ENCODE data around the gene CFAP65.
A peak's percentile ranks its signal among the peaks of the same experiment; 100 is the strongest.

The CFAP65 gene

GRCh38 chr2:218963601-218964000, 77.7 kb downstream of the CFAP65 start:
- H3K4me3 ChIP-seq (ENCODE audit: low read length): no peak overlapping the region
- no peak for DNase-seq (ENCODE audit: low read depth)
- TF ChIP-seq, protein P1, sequence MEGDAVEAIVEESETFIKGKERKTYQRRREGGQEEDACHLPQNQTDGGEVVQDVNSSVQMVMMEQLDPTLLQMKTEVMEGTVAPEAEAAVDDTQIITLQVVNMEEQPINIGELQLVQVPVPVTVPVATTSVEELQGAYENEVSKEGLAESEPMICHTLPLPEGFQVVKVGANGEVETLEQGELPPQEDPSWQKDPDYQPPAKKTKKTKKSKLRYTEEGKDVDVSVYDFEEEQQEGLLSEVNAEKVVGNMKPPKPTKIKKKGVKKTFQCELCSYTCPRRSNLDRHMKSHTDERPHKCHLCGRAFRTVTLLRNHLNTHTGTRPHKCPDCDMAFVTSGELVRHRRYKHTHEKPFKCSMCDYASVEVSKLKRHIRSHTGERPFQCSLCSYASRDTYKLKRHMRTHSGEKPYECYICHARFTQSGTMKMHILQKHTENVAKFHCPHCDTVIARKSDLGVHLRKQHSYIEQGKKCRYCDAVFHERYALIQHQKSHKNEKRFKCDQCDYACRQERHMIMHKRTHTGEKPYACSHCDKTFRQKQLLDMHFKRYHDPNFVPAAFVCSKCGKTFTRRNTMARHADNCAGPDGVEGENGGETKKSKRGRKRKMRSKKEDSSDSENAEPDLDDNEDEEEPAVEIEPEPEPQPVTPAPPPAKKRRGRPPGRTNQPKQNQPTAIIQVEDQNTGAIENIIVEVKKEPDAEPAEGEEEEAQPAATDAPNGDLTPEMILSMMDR (conservative IDR thresholded peaks at IDR 0.05; ENCODE audit: low read depth, low read length): no peak

DNA sequence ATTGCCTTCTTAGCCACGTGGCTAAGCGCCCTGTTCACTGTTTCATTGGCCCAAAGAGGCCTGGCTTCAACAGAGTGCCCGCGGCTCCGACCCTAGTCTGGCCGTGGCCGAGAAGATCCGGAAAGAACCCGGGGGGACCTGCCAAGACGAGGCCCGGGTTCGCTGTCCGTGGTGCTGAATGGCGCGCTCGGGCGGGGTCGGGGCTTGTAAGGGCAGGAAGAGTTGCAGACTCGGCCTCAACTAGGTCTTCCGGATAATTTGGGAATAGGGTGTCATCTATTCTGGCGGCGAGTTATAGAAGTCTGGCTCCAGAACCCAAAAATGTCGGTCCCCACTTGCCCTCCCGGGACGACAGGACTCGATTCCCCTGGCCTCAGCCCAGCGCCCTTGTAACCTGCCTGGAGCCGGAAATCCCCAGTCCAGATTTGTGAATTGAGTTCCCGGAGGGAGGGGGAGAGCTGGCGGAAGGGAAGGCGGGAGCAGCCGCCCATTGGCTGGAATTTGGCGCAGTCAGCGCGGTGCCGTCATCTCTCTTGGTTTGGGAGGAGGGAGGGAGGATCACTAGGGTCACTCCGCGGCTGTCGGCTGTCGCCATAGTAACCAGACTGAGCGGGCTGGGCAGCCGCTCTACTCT, 78.3 kb downstream of the CFAP65 start:
- no peak for DNase-seq (ENCODE audit: low read depth)
- peak overlapping the region; percentile 14 for H3K4me3 ChIP-seq (ENCODE audit: low read length)
- TF ChIP-seq, protein P1 (conservative IDR thresholded peaks at IDR 0.05; ENCODE audit: low read depth, low read length): no peak

GRCh38 chr2:218961651-218962570, 79.4 kb downstream of the CFAP65 start:
- TF ChIP-seq, protein P1 (conservative IDR thresholded peaks at IDR 0.05; ENCODE audit: low read depth, low read length): no peak
- no peak overlapping the region for H3K4me3 ChIP-seq (ENCODE audit: low read length)
- no peak for DNase-seq (ENCODE audit: low read depth)

DNA sequence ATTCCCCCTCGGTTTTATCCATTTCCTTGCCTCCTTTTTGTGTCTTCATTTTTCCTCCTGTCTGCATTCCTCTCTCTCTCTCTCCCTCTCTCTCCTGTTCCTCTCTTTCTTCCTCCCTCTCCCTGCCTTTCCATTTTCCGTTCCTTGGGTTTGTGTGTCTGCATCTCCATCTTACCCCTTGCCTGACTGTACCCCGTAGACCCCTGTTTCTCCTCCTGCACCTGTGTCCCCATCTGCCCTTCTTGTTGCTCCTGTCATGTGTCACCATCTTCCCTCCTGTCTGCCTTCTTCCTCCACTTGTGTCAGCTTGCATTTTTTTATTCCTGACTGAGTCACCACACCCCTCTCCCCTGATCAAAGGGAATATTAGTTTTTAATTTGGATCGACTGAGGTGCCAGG, 80.1 kb downstream of the CFAP65 start:
- TF ChIP-seq, protein P1 (conservative IDR thresholded peaks at IDR 0.05; ENCODE audit: low read depth, low read length): no peak
- no peak for DNase-seq (ENCODE audit: low read depth)
- no peak overlapping the region for H3K4me3 ChIP-seq (ENCODE audit: low read length)

DNA sequence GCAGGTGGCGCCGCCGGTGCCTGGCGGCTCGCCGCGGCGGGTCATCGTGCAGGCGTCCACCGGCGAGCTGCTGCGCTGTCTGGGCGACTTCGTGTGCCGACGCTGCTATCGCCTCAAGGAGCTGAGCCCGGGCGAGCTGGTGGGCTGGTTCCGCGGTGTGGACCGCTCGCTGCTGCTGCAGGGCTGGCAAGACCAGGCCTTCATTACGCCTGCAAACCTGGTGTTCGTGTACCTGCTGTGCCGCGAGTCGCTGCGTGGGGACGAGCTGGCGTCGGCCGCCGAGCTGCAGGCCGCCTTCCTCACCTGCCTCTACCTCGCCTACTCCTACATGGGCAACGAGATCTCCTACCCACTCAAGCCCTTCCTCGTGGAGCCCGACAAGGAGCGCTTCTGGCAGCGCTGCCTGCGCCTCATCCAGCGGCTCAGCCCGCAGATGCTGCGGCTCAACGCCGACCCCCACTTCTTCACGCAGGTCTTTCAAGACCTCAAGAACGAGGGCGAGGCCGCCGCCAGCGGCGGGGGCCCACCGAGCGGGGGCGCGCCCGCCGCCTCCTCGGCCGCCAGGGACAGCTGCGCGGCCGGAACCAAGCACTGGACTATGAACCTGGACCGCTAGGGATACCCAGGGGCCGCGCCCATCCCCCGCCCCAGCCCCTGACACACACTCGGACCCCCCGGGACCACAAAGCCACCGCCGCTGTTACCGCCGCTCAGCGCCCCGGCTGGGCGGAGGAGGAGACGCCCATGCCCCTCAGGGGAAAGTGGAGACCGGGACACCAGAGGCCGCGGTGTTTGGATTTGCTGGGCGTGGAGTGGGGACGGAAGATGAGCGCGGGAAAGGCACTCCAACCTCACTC, 80.8 kb downstream of the CFAP65 start:
- no peak for DNase-seq (ENCODE audit: low read depth)
- TF ChIP-seq, protein P1 (conservative IDR thresholded peaks at IDR 0.05; ENCODE audit: low read depth, low read length): no peak
- H3K4me3 ChIP-seq (ENCODE audit: low read length): no peak overlapping the region

DNA sequence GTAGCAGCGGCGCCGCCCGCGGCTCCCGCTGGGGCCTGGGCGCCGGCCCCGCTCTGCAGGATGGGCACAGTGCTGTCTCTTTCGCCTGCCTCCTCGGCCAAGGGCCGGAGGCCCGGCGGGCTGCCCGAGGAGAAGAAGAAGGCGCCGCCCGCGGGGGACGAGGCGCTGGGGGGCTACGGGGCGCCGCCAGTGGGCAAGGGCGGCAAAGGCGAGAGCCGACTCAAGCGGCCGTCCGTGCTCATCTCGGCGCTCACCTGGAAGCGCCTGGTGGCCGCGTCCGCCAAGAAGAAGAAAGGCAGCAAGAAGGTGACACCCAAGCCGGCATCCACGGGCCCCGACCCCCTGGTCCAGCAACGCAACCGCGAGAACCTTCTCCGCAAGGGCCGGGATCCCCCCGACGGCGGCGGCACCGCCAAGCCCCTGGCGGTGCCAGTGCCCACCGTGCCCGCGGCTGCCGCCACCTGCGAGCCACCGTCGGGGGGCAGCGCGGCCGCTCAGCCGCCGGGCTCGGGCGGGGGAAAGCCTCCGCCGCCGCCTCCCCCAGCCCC, 81.5 kb downstream of the CFAP65 start:
- no peak overlapping the region for H3K4me3 ChIP-seq (ENCODE audit: low read length)
- TF ChIP-seq, protein P1 (conservative IDR thresholded peaks at IDR 0.05; ENCODE audit: low read depth, low read length): no peak

More for the DNA sequence above, 81.5 kb downstream of the CFAP65 start:
- no peak for DNase-seq (ENCODE audit: low read depth)

Measured in retinal pigment epithelial cell (primary cell).